SK-N-MC (cell line): ENCODE data around the gene AQP7.
"Not testable (repeated sequence)": the region's sequence is repeated elsewhere in the genome, so short reads cannot be mapped to it uniquely, and the experiment has no call there.

Experiments
- EZH2 ChIP-seq: fragments of 200-600 bp; sonication (generic); IDR thresholded peaks from one replicate; pipeline ENCODE4 v1.6.1; 2017; ENCODE audit warnings: antibody characterized with exemption
- FOXP2 ChIP-seq: optimal IDR thresholded peaks from 2 replicates; pipeline ENCODE3; 2011; ENCODE audit warnings: mild to moderate bottlenecking, moderate library complexity; ENCODE audit not compliant: insufficient read depth; ENCODE audit errors: extremely low read length, control extremely low read depth
- POLR2AphosphoS5 ChIP-seq: IDR thresholded peaks from 2 replicates; pipeline ENCODE4 v1.6.1; 2012; ENCODE audit warnings: mild to moderate bottlenecking, low read depth, low read length, borderline replicate concordance

- TF ChIP-seq EZH2, POLR2AphosphoS5, FOXP2: not testable (repeated sequence)
Observed at GRCh38 chr9:33397801-33398200, 4.6 kb downstream of the AQP7 start.
